Measurements from ENCODE around the gene CMTM8. TPM values are rescaled to one million over a fixed set of nuclear protein-coding genes. Genes with fewer than 3 reads are reported as not detected.

The CMTM8 gene
- total RNA-seq, 1 donor from 2014 or later, result 5.1 TPM

GRCh38 chr3:32405155-32405554, 166.7 kb downstream of the CMTM8 start:
- no peak for DNase-seq (ENCODE audit: low spot score in 2 of 2, unreplicated experiment in 2 of 2)
- no peaks in the 10 kb centered on the region for H3K36me3 Mint-ChIP-seq
- H3K27ac Mint-ChIP-seq, result no peak overlapping the region
- no peak for TF ChIP-seq CTCF (IDR thresholded peaks at IDR 0.05; ENCODE audit: unreplicated experiment)
- no peaks in the 10 kb centered on the region for H3K27me3 Mint-ChIP-seq (ENCODE audit: low read depth)
- peaks cover 24% of the 10 kb centered on the region for H3K4me1 Mint-ChIP-seq
- no peaks in the 10 kb centered on the region for H3K9me3 Mint-ChIP-seq
- no peak overlapping the region for H3K4me3 Mint-ChIP-seq

GRCh38 chr3:32405711-32406323, 167.3 kb downstream of the CMTM8 start:
- no peak for TF ChIP-seq CTCF (IDR thresholded peaks at IDR 0.05; ENCODE audit: unreplicated experiment)
- Mint-ChIP-seq H3K9me3 (no peaks in the 10 kb centered on the region), H3K4me1 (peaks cover 20% of the 10 kb centered on the region), H3K36me3 (no peaks in the 10 kb centered on the region), H3K27me3 (ENCODE audit: low read depth) (no peaks in the 10 kb centered on the region), H3K4me3 (no peak overlapping the region), H3K27ac (no peak overlapping the region)
- no peak for DNase-seq (ENCODE audit: low spot score in 2 of 2, unreplicated experiment in 2 of 2)

GRCh38 chr3:32406486-32407408, 168.3 kb downstream of the CMTM8 start:
- Mint-ChIP-seq H3K4me3 (no peak overlapping the region), H3K4me1 (peaks cover 12% of the 10 kb centered on the region), H3K9me3 (no peaks in the 10 kb centered on the region), H3K27me3 (ENCODE audit: low read depth) (no peaks in the 10 kb centered on the region), H3K36me3 (no peaks in the 10 kb centered on the region), H3K27ac (peak overlapping the region; percentile 60)
- no peak for DNase-seq (ENCODE audit: low spot score in 2 of 2, unreplicated experiment in 2 of 2)
- TF ChIP-seq CTCF (IDR thresholded peaks at IDR 0.05; ENCODE audit: unreplicated experiment), result no peak

GRCh38 chr3:32410367-32411246, 172.1 kb downstream of the CMTM8 start:
- H3K4me3 Mint-ChIP-seq, result no peak overlapping the region
- no peaks in the 10 kb centered on the region for H3K36me3 Mint-ChIP-seq
- DNase-seq (ENCODE audit: low spot score in 2 of 2, unreplicated experiment in 2 of 2), result no peak
- H3K9me3 Mint-ChIP-seq, result no peaks in the 10 kb centered on the region
- peaks cover 17% of the 10 kb centered on the region for H3K4me1 Mint-ChIP-seq
- H3K27me3 Mint-ChIP-seq (ENCODE audit: low read depth), result no peaks in the 10 kb centered on the region
- TF ChIP-seq CTCF (IDR thresholded peaks at IDR 0.05; ENCODE audit: unreplicated experiment), result no peak
- H3K27ac Mint-ChIP-seq, result no peak overlapping the region

GRCh38 chr3:32411442-32411841, 173.0 kb downstream of the CMTM8 start:
- H3K36me3 Mint-ChIP-seq, result no peaks in the 10 kb centered on the region
- H3K4me1 Mint-ChIP-seq, result peaks cover 15% of the 10 kb centered on the region
- DNase-seq (ENCODE audit: low spot score in 2 of 2, unreplicated experiment in 2 of 2), result no peak
- no peak overlapping the region for H3K27ac Mint-ChIP-seq
- no peak overlapping the region for H3K4me3 Mint-ChIP-seq
- no peak for TF ChIP-seq CTCF (IDR thresholded peaks at IDR 0.05; ENCODE audit: unreplicated experiment)
- no peaks in the 10 kb centered on the region for H3K9me3 Mint-ChIP-seq
- no peaks in the 10 kb centered on the region for H3K27me3 Mint-ChIP-seq (ENCODE audit: low read depth)
